Esophagus squamous epithelium (tissue), 4 donors: ENCODE measurements around the gene NOCT.

Source experiments
- CTCF ChIP-seq, 6 experiments: fragments of 450-650 bp in 4 of 6; fragments of 200-600 bp in 2 of 6; sonication (generic) in 2 of 6; IDR thresholded peaks; one replicate each; pipeline ENCODE4 v1.5.1; 2016 to 2019; ENCODE audit warnings: antibody characterized with exemption in 6 of 6, mild to moderate bottlenecking in 4 of 6, moderate library complexity in 4 of 6
- POLR2A ChIP-seq, 4 donors: fragments of 450-650 bp; IDR thresholded peaks; one replicate each; pipeline ENCODE4 v1.6.1; 2017; ENCODE audit warnings: antibody characterized with exemption in 4 of 4, mild to moderate bottlenecking in 4 of 4, moderate library complexity in 3 of 4

- no peak for TF ChIP-seq POLR2A (IDR thresholded peaks at IDR 0.05)
- TF ChIP-seq CTCF (IDR thresholded peaks at IDR 0.05): no peak
Observed at GRCh38 chr4:138972956-138973801, 42.4 kb upstream of the NOCT start.
